Endothelial cell of umbilical vein (primary cell): Measurements from ENCODE around the gene NEDD4.

Experiments used
- CTCF ChIP-seq, 2 donors: IDR thresholded peaks; 1 replicate in 1 of 2; 2 replicates in 1 of 2; pipeline ENCODE4 v1.5.1; 2011; ENCODE audit warnings: low read length in 2 of 2, mild to moderate bottlenecking in 2 of 2, moderate library complexity in 2 of 2, control low read depth in 1 of 2, inconsistent platforms in 1 of 2, low read depth in 1 of 2; ENCODE audit not compliant: insufficient read depth in 1 of 2; ENCODE audit errors: extremely low read depth in 1 of 2
- EZH2 ChIP-seq: IDR thresholded peaks from 2 replicates; pipeline ENCODE4 v1.6.1; 2012; ENCODE audit warnings: borderline replicate concordance, low read depth, mild to moderate bottlenecking, moderate library complexity, low read length, inconsistent platforms; ENCODE audit not compliant: severe bottlenecking
- FOS ChIP-seq: IDR thresholded peaks from 2 replicates; pipeline ENCODE4 v1.6.1; 2011; ENCODE audit warnings: mild to moderate bottlenecking, low read length, moderate library complexity, borderline replicate concordance; ENCODE audit not compliant: insufficient read depth
- GATA2 ChIP-seq: IDR thresholded peaks from 2 replicates; pipeline ENCODE4 v1.7.0; 2011; ENCODE audit warnings: low read depth, mild to moderate bottlenecking, moderate library complexity, mixed read lengths, low read length; ENCODE audit not compliant: insufficient read length, insufficient read depth
- JUN ChIP-seq: IDR thresholded peaks from 2 replicates; pipeline ENCODE4 v1.6.1; 2011; ENCODE audit warnings: borderline replicate concordance, low read depth; ENCODE audit not compliant: insufficient read length, insufficient read depth
- MAX ChIP-seq: IDR thresholded peaks from 2 replicates; pipeline ENCODE4 v1.6.1; 2011; ENCODE audit not compliant: insufficient read depth, insufficient read length
- POLR2A ChIP-seq: IDR thresholded peaks from 2 replicates; pipeline ENCODE4 v1.6.1; 2012; ENCODE audit warnings: low read depth, mild to moderate bottlenecking, control low read depth, low read length
- POLR2AphosphoS5 ChIP-seq: IDR thresholded peaks from 2 replicates; pipeline ENCODE4 v1.6.1; 2012; ENCODE audit warnings: low read depth, mild to moderate bottlenecking, control low read depth, low read length, moderate library complexity; ENCODE audit not compliant: insufficient read depth

GRCh38 chr15:56042031-56042430 lies 48.6 kb upstream of the NEDD4 start:
- no peak for TF ChIP-seq CTCF (IDR thresholded peaks at IDR 0.05; ENCODE audit: extremely low read depth in 1 of 2, insufficient read depth in 1 of 2, low read depth in 1 of 2, low read length in 2 of 2)
- no peak for TF ChIP-seq JUN
- TF ChIP-seq EZH2 = no peak
- no peak for TF ChIP-seq POLR2AphosphoS5
- no peak for TF ChIP-seq MAX
- no peak for TF ChIP-seq POLR2A
- no peak for TF ChIP-seq FOS
- no peak for TF ChIP-seq GATA2
